ENCODE data around the gene RAB3B.

GRCh38 chr1:51998701-51999100, 8.2 kb upstream of the RAB3B start:
- TF ChIP-seq POLR2AphosphoS5 (IDR thresholded peaks at IDR 0.05; ENCODE audit: borderline replicate concordance, low read depth, low read length) (no peak), EZH2 (IDR thresholded peaks at IDR 0.05) (no peak), FOXP2 (optimal IDR thresholded peaks at IDR 0.05; ENCODE audit: control extremely low read depth, extremely low read length, insufficient read depth) (no peak)

Data from SK-N-MC (cell line).